Thoracic aorta (tissue), 2 donors: ENCODE results near the gene POLR3E. TPM values are rescaled to one million over a fixed set of nuclear protein-coding genes. Genes with fewer than 3 reads are reported as not detected.

Source experiments
- ATAC-seq: fragments of 150-250 bp; one replicate; pipeline ENCODE4 v1.8.0; 2017; ENCODE audit warnings: low read depth; ENCODE audit not compliant: insufficient number of reproducible peaks, low FRiP score
- DNase-seq: peaks from one replicate; pipeline ENCODE4 v3.0.0-alpha.2; 2020; ENCODE audit warnings: low spot score
- H3K27ac ChIP-seq, 2 donors: fragments of 200-600 bp; sonication (generic); 1 replicate in 1 of 2; 2 replicates in 1 of 2; pipeline ENCODE4 v1.5.1; 2016; ENCODE audit warnings: mild to moderate bottlenecking in 2 of 2, moderate library complexity in 2 of 2
- H3K27me3 ChIP-seq: fragments of 200-600 bp; sonication (generic); replicated peaks from 2 replicates; pipeline ENCODE4 v1.6.0; 2016; ENCODE audit warnings: mild to moderate bottlenecking; ENCODE audit not compliant: insufficient read depth
- H3K36me3 ChIP-seq: fragments of 200-600 bp; sonication (generic); one replicate; pipeline ENCODE4 v1.5.1; 2016
- H3K4me1 ChIP-seq, 2 donors: fragments of 200-600 bp; sonication (generic); 1 replicate in 1 of 2; 2 replicates in 1 of 2; pipeline versions ENCODE4 v1.5.1 to v1.6.0; 2016; ENCODE audit warnings: low read depth in 2 of 2, mild to moderate bottlenecking in 1 of 2; ENCODE audit not compliant: control insufficient read depth in 1 of 2
- H3K4me3 ChIP-seq: fragments of 200-600 bp; sonication (generic); 2 replicates; pipeline ENCODE4 v1.5.1; 2016; ENCODE audit warnings: mild to moderate bottlenecking
- H3K9me3 ChIP-seq: fragments of 200-600 bp; sonication (generic); 2 replicates; pipeline ENCODE4 v1.5.1; 2016
- CTCF ChIP-seq: fragments of 200-600 bp; sonication (generic); IDR thresholded peaks from one replicate; pipeline ENCODE4 v1.5.1; 2019; ENCODE audit warnings: antibody characterized with exemption
- total RNA-seq, 2 donors: library from RNA; depleted of rRNA; stranded (reverse); fragments of >200 nt; gene quantifications; one replicate each; pipeline versions ENCODE4 v1.1.0 to v1.2.3, GENCODE V29; 2016

Gene POLR3E
- total RNA-seq, 2 donors from 2014 or later = 62.9 to 112 TPM

GRCh38 chr16:22375117-22375962 is 78.1 kb downstream of the POLR3E start:
- H3K4me1 ChIP-seq = peaks cover 2 to 31% of the 10 kb centered on the region in 2 donors
- H3K36me3 ChIP-seq = no peaks in the 10 kb centered on the region
- H3K9me3 ChIP-seq = no peaks in the 10 kb centered on the region
- peak overlapping the region; percentile 42 to 72 for H3K27ac ChIP-seq
- H3K4me3 ChIP-seq = peak overlapping the region; percentile 79
- no peaks in the 10 kb centered on the region for H3K27me3 ChIP-seq
- DNase-seq = no peak
- TF ChIP-seq CTCF = no peak
- no peak for ATAC-seq

GRCh38 chr16:22375963-22376640 is 78.9 kb downstream of the POLR3E start:
- H3K27me3 ChIP-seq = no peaks in the 10 kb centered on the region
- TF ChIP-seq CTCF = no peak
- no peak overlapping the region for H3K27ac ChIP-seq
- peaks cover 0 to 23% of the 10 kb centered on the region in 2 donors for H3K4me1 ChIP-seq
- H3K4me3 ChIP-seq = no peak overlapping the region
- no peaks in the 10 kb centered on the region for H3K36me3 ChIP-seq
- no peak for ATAC-seq
- no peaks in the 10 kb centered on the region for H3K9me3 ChIP-seq
- no peak for DNase-seq

GRCh38 chr16:22379656-22380055 is 82.4 kb downstream of the POLR3E start:
- TF ChIP-seq CTCF = no peak
- Histone ChIP-seq H3K27ac (no peak overlapping the region), H3K4me1 (peaks cover 0 to 5% of the 10 kb centered on the region in 2 donors), H3K9me3 (no peaks in the 10 kb centered on the region), H3K27me3 (no peaks in the 10 kb centered on the region), H3K4me3 (no peak overlapping the region), H3K36me3 (no peaks in the 10 kb centered on the region)
- DNase-seq (no peak), ATAC-seq (no peak)

- no peak for ATAC-seq
- no peaks in the 10 kb centered on the region for H3K9me3 ChIP-seq
- H3K4me1 ChIP-seq = peaks cover 0 to under 1% of the 10 kb centered on the region in 2 donors
- no peak for DNase-seq
- no peak overlapping the region for H3K27ac ChIP-seq
- TF ChIP-seq CTCF = no peak
- H3K27me3 ChIP-seq = no peaks in the 10 kb centered on the region
- no peak overlapping the region for H3K4me3 ChIP-seq
- H3K36me3 ChIP-seq = no peaks in the 10 kb centered on the region
Measured at GRCh38 chr16:22380529-22380928, 83.3 kb downstream of the POLR3E start.

- Histone ChIP-seq H3K9me3 (no peaks in the 10 kb centered on the region), H3K4me3 (no peak overlapping the region), H3K27ac (no peak overlapping the region), H3K36me3 (no peaks in the 10 kb centered on the region), H3K4me1 (no peaks in the 10 kb centered on the region), H3K27me3 (no peaks in the 10 kb centered on the region)
- no peak for TF ChIP-seq CTCF
- ATAC-seq (no peak), DNase-seq (no peak)
Measured at GRCh38 chr16:22381392-22381791, 84.2 kb downstream of the POLR3E start.
